ENCODE measurements around the gene BSPRY.

Gene BSPRY

DNA sequence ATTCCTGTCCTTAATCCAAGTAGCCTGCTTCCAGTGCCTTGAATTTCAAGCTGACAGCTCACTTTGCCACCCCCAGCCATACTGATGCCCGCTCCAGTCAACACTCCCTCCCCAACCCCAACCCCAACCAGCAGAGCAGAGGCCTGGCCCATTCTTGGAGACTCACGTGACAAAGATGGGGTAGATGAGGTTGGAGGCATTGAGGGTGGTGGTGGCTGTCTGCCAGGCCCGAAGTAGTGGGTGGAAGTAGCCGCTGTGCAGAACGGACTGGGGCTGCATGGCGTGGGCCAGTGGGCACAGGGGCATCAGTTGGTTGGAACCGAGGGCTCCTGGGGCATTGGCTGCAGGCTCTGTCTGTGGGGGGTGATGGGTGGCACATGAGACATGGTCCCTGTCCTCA is 43.9 kb downstream of the BSPRY start:
- Histone ChIP-seq H3K4me1 (ENCODE audit: insufficient read depth, poor library complexity, severe bottlenecking) (no peaks in the 10 kb centered on the region), H3K4me3 (ENCODE audit: severe bottlenecking) (no peak overlapping the region), H3K9me3 (ENCODE audit: severe bottlenecking) (no peaks in the 10 kb centered on the region), H3K27me3 (ENCODE audit: insufficient read depth, poor library complexity, severe bottlenecking) (no peaks in the 10 kb centered on the region), H3K36me3 (ENCODE audit: low read depth) (peaks cover 13% of the 10 kb centered on the region; the same call in 1 of the 2 replicates), H3K27ac (ENCODE audit: poor library complexity, severe bottlenecking) (no peak overlapping the region)
- TF ChIP-seq, protein P1, sequence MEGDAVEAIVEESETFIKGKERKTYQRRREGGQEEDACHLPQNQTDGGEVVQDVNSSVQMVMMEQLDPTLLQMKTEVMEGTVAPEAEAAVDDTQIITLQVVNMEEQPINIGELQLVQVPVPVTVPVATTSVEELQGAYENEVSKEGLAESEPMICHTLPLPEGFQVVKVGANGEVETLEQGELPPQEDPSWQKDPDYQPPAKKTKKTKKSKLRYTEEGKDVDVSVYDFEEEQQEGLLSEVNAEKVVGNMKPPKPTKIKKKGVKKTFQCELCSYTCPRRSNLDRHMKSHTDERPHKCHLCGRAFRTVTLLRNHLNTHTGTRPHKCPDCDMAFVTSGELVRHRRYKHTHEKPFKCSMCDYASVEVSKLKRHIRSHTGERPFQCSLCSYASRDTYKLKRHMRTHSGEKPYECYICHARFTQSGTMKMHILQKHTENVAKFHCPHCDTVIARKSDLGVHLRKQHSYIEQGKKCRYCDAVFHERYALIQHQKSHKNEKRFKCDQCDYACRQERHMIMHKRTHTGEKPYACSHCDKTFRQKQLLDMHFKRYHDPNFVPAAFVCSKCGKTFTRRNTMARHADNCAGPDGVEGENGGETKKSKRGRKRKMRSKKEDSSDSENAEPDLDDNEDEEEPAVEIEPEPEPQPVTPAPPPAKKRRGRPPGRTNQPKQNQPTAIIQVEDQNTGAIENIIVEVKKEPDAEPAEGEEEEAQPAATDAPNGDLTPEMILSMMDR (IDR thresholded peaks at IDR 0.05; ENCODE audit: poor library complexity, severe bottlenecking) = no peak
- no peak for DNase-seq (ENCODE audit: low spot score)
- ATAC-seq (ENCODE audit: low read depth) = no peak

DNA sequence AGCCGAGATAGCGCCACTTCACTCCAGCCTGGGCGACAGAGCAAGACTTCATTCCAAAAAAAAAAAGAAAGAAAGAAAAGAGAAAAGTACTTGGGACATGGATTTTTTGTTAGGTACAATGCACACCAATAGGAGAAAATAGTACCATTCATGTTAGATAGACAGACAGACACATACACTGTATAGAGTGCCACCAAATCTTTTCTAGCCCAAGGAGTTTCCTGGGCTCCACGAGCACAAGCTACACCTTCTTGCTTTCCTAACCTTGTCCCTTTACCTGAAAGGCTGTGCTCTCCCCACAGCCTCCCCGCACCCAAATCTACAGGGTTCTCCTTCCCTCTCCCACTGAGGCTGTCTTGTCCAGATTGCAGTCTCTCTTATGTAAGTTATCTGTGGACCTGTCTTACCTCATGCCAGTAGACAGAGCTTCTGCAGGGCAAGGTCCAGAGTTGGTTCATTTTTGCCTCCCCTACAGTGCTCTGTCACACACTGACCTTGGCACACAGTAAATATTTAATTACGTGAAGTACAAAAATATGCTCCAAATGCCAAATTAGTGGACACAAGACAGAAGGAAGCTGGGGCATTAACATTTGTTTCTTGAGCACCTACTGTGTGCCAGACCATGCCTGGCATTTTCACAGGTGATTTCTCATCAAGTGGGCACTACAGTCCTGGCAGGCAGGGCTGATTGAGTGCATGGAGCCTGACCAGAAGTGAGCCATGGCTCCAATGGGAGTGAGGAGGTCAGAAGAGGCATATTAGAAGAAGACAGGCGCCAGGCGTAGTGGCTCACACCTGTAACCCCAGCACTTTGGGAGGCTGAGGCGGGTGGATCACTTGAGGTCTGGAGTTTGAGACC is 45.9 kb downstream of the BSPRY start:
- H3K27me3 ChIP-seq (ENCODE audit: insufficient read depth, poor library complexity, severe bottlenecking) = no peaks in the 10 kb centered on the region
- TF ChIP-seq, protein P1 (IDR thresholded peaks at IDR 0.05; ENCODE audit: poor library complexity, severe bottlenecking) = no peak
- H3K27ac ChIP-seq (ENCODE audit: poor library complexity, severe bottlenecking) = no peak overlapping the region
- H3K9me3 ChIP-seq (ENCODE audit: severe bottlenecking) = no peaks in the 10 kb centered on the region
- H3K4me1 ChIP-seq (ENCODE audit: insufficient read depth, poor library complexity, severe bottlenecking) = no peaks in the 10 kb centered on the region
- H3K36me3 ChIP-seq (ENCODE audit: low read depth) = peaks cover 5% of the 10 kb centered on the region; the same call in 1 of the 2 replicates
- no peak for DNase-seq (ENCODE audit: low spot score)
- no peak overlapping the region for H3K4me3 ChIP-seq (ENCODE audit: severe bottlenecking)
- no peak for ATAC-seq (ENCODE audit: low read depth)

DNA sequence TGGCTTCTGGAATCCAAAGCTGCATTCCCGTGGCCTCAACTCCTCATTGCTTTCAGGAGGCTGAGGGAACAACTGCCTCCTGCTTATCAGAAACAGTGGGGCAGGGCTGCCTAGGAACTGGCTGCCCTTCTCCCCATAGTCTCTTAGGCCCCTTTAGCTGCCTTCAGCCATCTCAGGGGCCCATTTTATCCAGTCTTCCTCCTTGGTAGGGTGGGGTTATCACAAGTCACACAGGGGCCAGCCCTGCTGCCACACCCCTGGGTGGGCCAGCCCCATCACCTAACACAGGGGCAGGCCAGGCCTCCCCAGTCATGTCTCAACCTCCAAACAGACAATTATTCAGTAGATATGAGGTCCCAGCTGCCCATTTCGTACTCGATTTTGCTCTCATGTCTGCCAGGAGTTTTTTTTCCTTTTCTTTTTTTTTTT is 47.9 kb downstream of the BSPRY start:
- ATAC-seq (ENCODE audit: low read depth) (no peak), DNase-seq (ENCODE audit: low spot score) (no peak)
- H3K27ac ChIP-seq (ENCODE audit: poor library complexity, severe bottlenecking) = no peak overlapping the region
- no peaks in the 10 kb centered on the region for H3K9me3 ChIP-seq (ENCODE audit: severe bottlenecking)
- TF ChIP-seq, protein P1 (IDR thresholded peaks at IDR 0.05; ENCODE audit: poor library complexity, severe bottlenecking) = no peak
- no peak overlapping the region for H3K4me3 ChIP-seq (ENCODE audit: severe bottlenecking)
- H3K27me3 ChIP-seq (ENCODE audit: insufficient read depth, poor library complexity, severe bottlenecking) = no peaks in the 10 kb centered on the region
- H3K36me3 ChIP-seq (ENCODE audit: low read depth) = no peaks in the 10 kb centered on the region
- no peaks in the 10 kb centered on the region for H3K4me1 ChIP-seq (ENCODE audit: insufficient read depth, poor library complexity, severe bottlenecking)

DNA sequence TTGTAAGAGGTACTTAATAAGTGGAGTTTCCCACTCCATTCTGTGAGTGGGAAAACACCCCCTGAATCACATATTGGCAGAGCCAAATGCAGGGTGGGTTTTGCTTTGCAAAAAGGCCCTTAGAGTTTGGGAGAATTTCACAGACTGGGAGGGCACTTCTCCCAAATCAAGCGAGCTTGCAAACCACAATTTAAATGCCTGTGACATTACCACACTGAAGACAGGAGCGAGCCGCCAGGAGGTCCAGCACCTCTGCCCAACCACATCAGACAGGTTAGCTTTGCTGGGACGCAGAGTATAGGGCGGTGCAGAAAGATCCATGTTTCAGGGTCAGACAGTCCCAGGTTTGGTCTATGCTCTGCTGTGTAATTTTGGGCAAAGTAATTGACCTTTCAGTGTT is 49.5 kb downstream of the BSPRY start:
- no peaks in the 10 kb centered on the region for H3K4me1 ChIP-seq (ENCODE audit: insufficient read depth, poor library complexity, severe bottlenecking)
- TF ChIP-seq, protein P1 (IDR thresholded peaks at IDR 0.05; ENCODE audit: poor library complexity, severe bottlenecking) = no peak
- no peak overlapping the region for H3K4me3 ChIP-seq (ENCODE audit: severe bottlenecking)
- H3K9me3 ChIP-seq (ENCODE audit: severe bottlenecking) = no peaks in the 10 kb centered on the region
- no peaks in the 10 kb centered on the region for H3K27me3 ChIP-seq (ENCODE audit: insufficient read depth, poor library complexity, severe bottlenecking)
- no peaks in the 10 kb centered on the region for H3K36me3 ChIP-seq (ENCODE audit: low read depth)
- DNase-seq (ENCODE audit: low spot score) = no peak
- no peak for ATAC-seq (ENCODE audit: low read depth)
- H3K27ac ChIP-seq (ENCODE audit: poor library complexity, severe bottlenecking) = no peak overlapping the region

DNA sequence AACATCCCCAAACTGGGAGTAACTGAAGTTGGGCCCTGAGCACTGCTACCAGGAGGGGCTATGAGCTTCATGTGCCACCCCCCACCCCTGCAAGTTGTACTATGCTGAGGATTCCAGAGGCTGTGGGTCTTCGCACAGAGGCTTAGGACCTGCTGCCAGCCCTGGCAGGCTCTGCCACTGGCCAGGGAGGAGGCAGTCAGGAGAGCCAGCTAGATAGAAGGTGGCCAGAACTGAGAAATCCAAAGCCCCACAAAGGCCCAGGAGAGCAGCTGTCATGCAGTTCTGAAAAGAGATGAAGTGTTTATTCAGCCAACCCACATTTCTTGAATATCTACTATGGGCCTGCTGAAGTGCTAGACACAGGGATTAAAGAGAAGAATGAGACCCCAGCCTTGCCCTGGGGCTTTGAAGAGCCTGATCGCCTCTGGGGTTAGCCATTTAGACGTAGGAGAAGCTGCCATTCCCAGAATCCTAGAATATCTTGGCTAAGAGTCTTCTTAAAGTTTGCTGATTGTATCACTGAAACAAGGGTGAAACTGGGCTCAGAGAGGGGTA is 50.4 kb downstream of the BSPRY start:
- H3K27me3 ChIP-seq (ENCODE audit: insufficient read depth, poor library complexity, severe bottlenecking) = no peaks in the 10 kb centered on the region
- H3K4me1 ChIP-seq (ENCODE audit: insufficient read depth, poor library complexity, severe bottlenecking) = no peaks in the 10 kb centered on the region
- no peak overlapping the region for H3K4me3 ChIP-seq (ENCODE audit: severe bottlenecking)
- H3K27ac ChIP-seq (ENCODE audit: poor library complexity, severe bottlenecking) = no peak overlapping the region
- ATAC-seq (ENCODE audit: low read depth) (no peak), DNase-seq (ENCODE audit: low spot score) (no peak)
- H3K9me3 ChIP-seq (ENCODE audit: severe bottlenecking) = no peaks in the 10 kb centered on the region
- no peaks in the 10 kb centered on the region for H3K36me3 ChIP-seq (ENCODE audit: low read depth)
- TF ChIP-seq, protein P1 (IDR thresholded peaks at IDR 0.05; ENCODE audit: poor library complexity, severe bottlenecking) = no peak

Measured in RWPE2 (cell line).